NB4 (cell line): ENCODE measurements around the gene USP20.

Experiments
- DNase-seq: peaks from one replicate; pipeline ENCODE4 v3.0.0; 2010; ENCODE audit warnings: low read depth
- H3K4me3 ChIP-seq: one replicate; pipeline ENCODE4 v1.5.1; 2011; ENCODE audit warnings: mild to moderate bottlenecking, low read depth, low read length, moderate library complexity
- CTCF ChIP-seq: IDR thresholded peaks from one replicate; pipeline ENCODE4 v1.5.1; 2012; ENCODE audit warnings: low read depth, low read length
- MAX ChIP-seq: IDR thresholded peaks from 2 replicates; pipeline ENCODE4 v1.6.1; 2011; ENCODE audit warnings: low read depth, low read length
- MYC ChIP-seq: IDR thresholded peaks from 2 replicates; pipeline ENCODE4 v1.6.1; 2011; ENCODE audit warnings: low read depth, low read length
- POLR2A ChIP-seq: IDR thresholded peaks from 2 replicates; pipeline ENCODE4 v1.6.1; 2011; ENCODE audit warnings: mild to moderate bottlenecking; ENCODE audit not compliant: insufficient read length; ENCODE audit errors: extremely low read depth

Gene USP20

GRCh38 chr9:129899620-129900019, 64.4 kb downstream of the USP20 start:
- H3K4me3 ChIP-seq, result no peak overlapping the region
- TF ChIP-seq MYC, result no peak
- no peak for TF ChIP-seq MAX
- TF ChIP-seq POLR2A, result no peak
- TF ChIP-seq CTCF, result no peak
- DNase-seq, result no peak

GRCh38 chr9:129900263-129901027, 65.2 kb downstream of the USP20 start:
- TF ChIP-seq MYC (no peak), CTCF (no peak), POLR2A (no peak), MAX (0 out of 2 replicates have a peak, but pooled peaks have one; percentile 7)
- no peak overlapping the region for H3K4me3 ChIP-seq
- peak; percentile 50 for DNase-seq

- no peak overlapping the region for H3K4me3 ChIP-seq
- no peak for TF ChIP-seq CTCF
- no peak for TF ChIP-seq MYC
- TF ChIP-seq POLR2A, result no peak
- TF ChIP-seq MAX, result no peak
- no peak for DNase-seq
Observed at GRCh38 chr9:129901993-129902739, 66.9 kb downstream of the USP20 start.

- TF ChIP-seq MAX, result no peak
- TF ChIP-seq CTCF, result no peak
- no peak for TF ChIP-seq MYC
- no peak for TF ChIP-seq POLR2A
- DNase-seq, result no peak
- H3K4me3 ChIP-seq, result no peak overlapping the region
Observed at GRCh38 chr9:129902740-129903134, 67.5 kb downstream of the USP20 start.

- no peak overlapping the region for H3K4me3 ChIP-seq
- TF ChIP-seq POLR2A (no peak), CTCF (no peak), MYC (no peak), MAX (no peak)
- no peak for DNase-seq
Observed at GRCh38 chr9:129904734-129905133, 69.5 kb downstream of the USP20 start.
